VCaP (cell line): Measurements from ENCODE around the gene UROC1.

ENCODE experiments used
- H3K27ac ChIP-seq: fragments of 450-650 bp; 2 replicates; pipeline ENCODE4 v1.5.1; 2017
- CTCF ChIP-seq: fragments of 450-650 bp; conservative IDR thresholded peaks from 2 replicates; pipeline ENCODE4 v1.5.1; 2017; ENCODE audit warnings: mild to moderate bottlenecking, moderate library complexity

The UROC1 gene

GRCh38 chr3:126461450-126462070 is 56.0 kb downstream of the UROC1 start:
- no peak for TF ChIP-seq CTCF
- no peak overlapping the region for H3K27ac ChIP-seq

GRCh38 chr3:126460381-126460780 is 57.2 kb downstream of the UROC1 start:
- H3K27ac ChIP-seq, result no peak overlapping the region
- TF ChIP-seq CTCF, result no peak

DNA sequence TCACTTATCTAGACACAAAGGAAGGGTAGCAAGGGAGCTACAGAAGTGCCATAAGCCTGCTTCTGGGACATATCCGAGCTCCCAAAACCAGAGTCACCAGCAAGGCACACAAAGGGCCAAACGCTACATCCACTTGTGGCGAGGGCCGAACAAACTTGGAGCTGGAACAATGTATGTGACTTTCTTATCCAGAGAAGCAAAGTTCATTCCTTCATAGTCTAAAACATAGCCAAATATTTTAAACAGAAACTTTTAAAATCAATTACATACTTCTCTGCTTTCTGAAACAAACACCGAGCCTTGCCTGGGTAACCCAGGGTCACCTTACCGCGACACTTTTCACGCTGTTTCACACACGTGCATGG is 57.8 kb downstream of the UROC1 start:
- TF ChIP-seq CTCF, result no peak
- no peak overlapping the region for H3K27ac ChIP-seq

- H3K27ac ChIP-seq, result no peak overlapping the region
- TF ChIP-seq CTCF, result no peak
These were observed 58.3 kb downstream of the UROC1 start for GRCh38 chr3:126459111-126459762.

GRCh38 chr3:126456766-126457388 is 60.7 kb downstream of the UROC1 start:
- no peak for TF ChIP-seq CTCF
- no peak overlapping the region for H3K27ac ChIP-seq

- no peak for TF ChIP-seq CTCF
- no peak overlapping the region for H3K27ac ChIP-seq
These were observed 61.4 kb downstream of the UROC1 start for GRCh38 chr3:126456211-126456610.

DNA sequence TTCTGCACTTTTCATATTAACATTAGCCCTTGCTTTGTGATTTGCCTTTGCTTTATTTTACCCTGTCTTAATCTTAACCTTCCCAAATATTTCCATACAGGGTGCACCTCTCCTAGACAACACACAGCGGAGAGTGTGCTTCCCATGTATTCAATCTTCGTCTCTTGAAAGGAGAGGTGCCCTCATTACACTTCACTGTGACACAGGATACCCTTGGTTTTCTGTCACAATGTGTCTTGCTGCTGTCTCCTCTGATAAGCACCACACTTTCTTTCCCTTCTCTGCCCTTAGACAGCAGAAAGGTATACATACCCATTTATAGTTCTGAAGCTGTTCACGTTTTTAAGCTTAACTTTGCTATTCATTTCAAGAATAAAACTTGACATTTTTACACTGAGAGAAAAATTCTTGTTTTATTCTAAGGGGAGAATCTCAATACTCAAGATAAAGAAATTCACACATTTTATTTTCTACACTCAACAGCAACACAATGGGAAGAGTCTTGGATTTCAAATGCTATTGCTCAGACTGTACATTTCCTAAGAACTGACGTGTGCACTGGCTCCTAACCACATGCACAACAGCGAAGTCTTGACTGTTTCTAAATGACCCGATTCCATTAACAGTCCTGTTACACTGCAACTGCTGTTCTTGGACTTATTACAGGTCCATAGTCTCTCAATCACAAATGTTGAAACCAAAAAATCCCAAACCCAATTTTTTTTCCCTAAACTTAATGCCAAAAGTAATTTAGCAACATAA is 63.0 kb downstream of the UROC1 start:
- no peak overlapping the region for H3K27ac ChIP-seq
- TF ChIP-seq CTCF, result no peak
